GM12878 (cell line): ENCODE data around the gene AGBL3. TPM values are rescaled to one million over a fixed set of nuclear protein-coding genes. Genes with fewer than 3 reads are reported as not detected.

ENCODE experiments used
- ATAC-seq: fragments of 200-7000 bp; cut with Tn5 transposase; 3 replicates; pipeline ENCODE4 v1.9.1; 2020; ENCODE audit warnings: mild to moderate bottlenecking, moderate library complexity
- BruUV-seq: library from RNA; stranded (reverse); fragments of 400-500 nt; replicated peaks from 2 replicates; lab custom pipeline; 2021; lab: Mats Ljungman, UMichigan
- CTCF ChIA-PET: fragments of 300-600 bp; sonication (Branson Sonifier 250); formaldehyde crosslinking; extraction: SDS; loops from one replicate; lab custom pipeline; 2021; ENCODE audit warnings: inconsistent platforms; lab: Yijun Ruan, JAX
- POLR2A ChIA-PET: fragments of 350-600 bp; formaldehyde crosslinking; extraction: SDS; loops from one replicate; lab custom pipeline; 2021; ENCODE audit warnings: inconsistent platforms; lab: Charles Lee
- RAD21 ChIA-PET: fragments of 300-600 bp; sonication (Branson Sonifier 250); formaldehyde crosslinking; loops from one replicate; lab custom pipeline; 2023; ENCODE audit warnings: antibody characterized with exemption; ENCODE audit not compliant: unreplicated experiment; lab: Charles Lee
- SMC1A ChIA-PET: fragments of 300-600 bp; sonication (Branson Sonifier 250); formaldehyde crosslinking; loops from one replicate; lab custom pipeline; 2023; ENCODE audit not compliant: unreplicated experiment, uncharacterized antibody; lab: Charles Lee
- DNase-seq: peaks from one replicate; pipeline ENCODE4 v3.0.0-alpha.2; 2011; ENCODE audit warnings: low read depth, low spot score
- FAIRE-seq: peaks from 3 replicates; lab custom pipeline; 2011; peaks lifted over from hg19 to GRCh38; lab: Jason Lieb, UNC
- H2AFZ ChIP-seq: 2 replicates; pipeline ENCODE4 v1.6.0; 2011; ENCODE audit warnings: low read depth, low read length, control low read depth; ENCODE audit not compliant: control insufficient read depth
- H3K27ac ChIP-seq: 2 replicates; pipeline ENCODE4 v1.5.1; 2011; ENCODE audit warnings: control low read depth; ENCODE audit not compliant: control insufficient read depth, insufficient read depth
- H3K27me3 ChIP-seq, 2 experiments: replicated peaks in 1 of 2; 2 replicates each; pipeline versions ENCODE4 v1.6.0 to v1.6.1; 2011; ENCODE audit warnings: low read length in 1 of 2; ENCODE audit not compliant: control insufficient read depth in 2 of 2, insufficient read depth in 2 of 2
- H3K36me3 ChIP-seq, 2 experiments: 2 replicates each; pipeline ENCODE4 v1.5.1; 2011; ENCODE audit warnings: low read length in 1 of 2; ENCODE audit not compliant: control insufficient read depth in 2 of 2, insufficient read depth in 2 of 2
- H3K4me1 ChIP-seq: 2 replicates; pipeline ENCODE4 v1.6.1; 2011; ENCODE audit warnings: mild to moderate bottlenecking, low read length, moderate library complexity, mixed read lengths; ENCODE audit not compliant: control insufficient read depth, insufficient read depth
- H3K4me2 ChIP-seq: 2 replicates; pipeline ENCODE4 v1.6.0; 2011; ENCODE audit warnings: control low read depth; ENCODE audit not compliant: control insufficient read depth, insufficient read depth
- H3K4me3 ChIP-seq: fragments of 200-600 bp; sonication (generic); 2 replicates; pipeline ENCODE4 v1.5.1; 2016
- H3K79me2 ChIP-seq: 2 replicates; pipeline ENCODE4 v1.6.0; 2011; ENCODE audit warnings: low read length; ENCODE audit not compliant: control insufficient read depth, insufficient read depth
- H3K9ac ChIP-seq: 2 replicates; pipeline ENCODE4 v1.8.0; 2011; ENCODE audit warnings: low read length, control low read depth, mixed read lengths; ENCODE audit not compliant: control insufficient read depth, insufficient read depth
- H3K9me3 ChIP-seq: replicated peaks from 3 replicates; pipeline ENCODE4 v1.5.1; 2011; ENCODE audit warnings: mild to moderate bottlenecking, low read length; ENCODE audit not compliant: control insufficient read depth, insufficient read depth
- H4K20me1 ChIP-seq: 2 replicates; pipeline ENCODE4 v1.6.0; 2011; ENCODE audit not compliant: control insufficient read depth, insufficient read depth
- ASH2L ChIP-seq: fragments of 300-600, 200-600 bp; sonication (generic); IDR thresholded peaks from 2 replicates; pipeline ENCODE4 v1.6.1; 2017; ENCODE audit warnings: low read depth, mild to moderate bottlenecking, borderline replicate concordance
- CHD2 ChIP-seq: IDR thresholded peaks from 2 replicates; pipeline ENCODE4 v1.6.1; 2011; ENCODE audit warnings: low read depth, low read length, improper control_type of control experiment, borderline replicate concordance
- FOXM1 ChIP-seq: IDR thresholded peaks from 2 replicates; pipeline ENCODE4 v1.6.1; 2012; ENCODE audit warnings: low read depth, mild to moderate bottlenecking, inconsistent platforms, low read length, moderate library complexity
- KLF5 ChIP-seq: fragments of 450-650 bp; IDR thresholded peaks from 2 replicates; pipeline ENCODE4 v1.6.1; 2014; ENCODE audit warnings: mild to moderate bottlenecking; ENCODE audit not compliant: partially characterized antibody
- MTA3 ChIP-seq: IDR thresholded peaks from 2 replicates; pipeline ENCODE4 v1.6.1; 2012; ENCODE audit warnings: low read length, inconsistent platforms, borderline replicate concordance
- POLR2A ChIP-seq: IDR thresholded peaks from 2 replicates; pipeline ENCODE4 v1.6.1; 2011; ENCODE audit warnings: low read depth, mild to moderate bottlenecking, low read length
- TCF3 ChIP-seq: IDR thresholded peaks from 2 replicates; pipeline ENCODE4 v1.6.1; 2012; ENCODE audit warnings: low read depth, mild to moderate bottlenecking, low read length, borderline replicate concordance; ENCODE audit not compliant: insufficient read depth
- WGBS: methylation state at CpG from one replicate; pipeline ENCODE4 v1.1.6; 2016; ENCODE audit warnings: low lambda C conversion rate; ENCODE audit not compliant: insufficient replicate concordance, insufficient coverage; ENCODE audit errors: missing lambda C conversion rate; 5-methylcytosine and 5-hydroxymethylcytosine counted together
- in situ Hi-C: fragments of 300-500 bp; cut with MboI; formaldehyde crosslinking; loops from 9 replicates; pipeline ENCODE4 v1.14.3; 2018; ENCODE audit warnings: mixed read lengths
- intact Hi-C: fragments of 100-400 bp; cut with micrococcal nuclease; formaldehyde crosslinking; loops from one replicate; pipeline ENCODE4 v1.14.2; 2022; ENCODE audit not compliant: unreplicated experiment
- polyA plus RNA-seq, 11 experiments: library from polyadenylated mRNA; depleted of rRNA in 4 of 11; unstranded in 6 of 11; stranded (reverse) in 5 of 11; fragments of >200 nt; fragmentation: Nextera tagmentation in 4 of 11; fragmentation: Illumina TruSeq in 1 of 11; extraction: Ambion mirVana in 4 of 11; extraction: Trizol in 1 of 11; gene quantifications; 1 replicate in 1 of 11; 2 replicates in 10 of 11; pipeline versions ENCODE4 v1.2.1 to v1.2.3, GENCODE V29; 2011 to 2016; ENCODE audit warnings: inconsistent platforms in 2 of 11, missing spikeins in 2 of 11, low read depth in 1 of 11
- total RNA-seq, 4 experiments: library from RNA; depleted of rRNA in 3 of 4; stranded (reverse); fragments of >200 nt in 3 of 4; fragmentation: Illumina TruSeq in 1 of 4; extraction: Trizol in 1 of 4; gene quantifications; 2 replicates each; pipeline versions ENCODE4 v1.2.1 to v1.2.3, GENCODE V29; 2013 to 2021
- TF ChIP-seq, protein P1 (sequence below): fragments of 450-650 bp; IDR thresholded peaks from 2 replicates; pipeline ENCODE4 v1.6.1; 2017; ENCODE audit warnings: low read depth, mild to moderate bottlenecking, moderate library complexity
- TF ChIP-seq, protein P2 (sequence below): fragments of 450-650 bp; IDR thresholded peaks from 2 replicates; pipeline ENCODE4 v1.6.1; 2017; ENCODE audit warnings: mild to moderate bottlenecking, moderate library complexity

AGBL3 gene
- total and polyA plus RNA-seq, 10 of the 15 experiments (the other 5 are each of a cell fraction or from before 2014, with no cell fraction given) = 0.82 to 12.4 (median 3.7) TPM

DNA sequence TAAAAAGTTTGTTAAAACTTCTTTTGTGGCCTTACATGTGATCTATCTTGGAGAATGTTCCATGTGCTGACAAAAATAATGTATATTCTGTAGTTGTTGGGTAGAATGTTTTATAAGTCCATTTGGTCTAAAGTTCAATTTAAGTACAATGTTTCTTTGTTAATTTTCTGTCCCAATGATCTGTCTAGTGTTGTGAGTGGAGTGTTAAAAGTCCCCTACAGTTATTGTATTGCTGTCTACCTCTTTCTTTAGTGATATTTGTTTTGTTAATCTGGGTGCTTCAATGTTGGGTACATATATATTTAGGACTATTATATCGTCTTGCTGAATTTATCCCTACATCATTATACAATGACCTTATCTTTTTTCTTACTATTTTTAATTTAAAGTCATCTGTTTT, 168.4 kb downstream of the AGBL3 start:
- H3K36me3 ChIP-seq = peaks cover 4 to 7% of the 10 kb centered on the region in 2 experiments; a peak in 2 of 4 replicates
- H4K20me1 ChIP-seq = no peaks in the 10 kb centered on the region
- H3K9ac ChIP-seq = no peak overlapping the region
- H3K27ac ChIP-seq = no peak overlapping the region
- H2AFZ ChIP-seq = no peak overlapping the region
- ChIA-PET POLR2A (no interaction called here), RAD21 (no interaction called here), CTCF (no interaction called here), SMC1A (interaction anchor here (1.0 to 1.3 kb wide), 2 partner anchors 14 to 162 kb away, joined by 5 to 6 read pairs; no protein-coding TSS in a partner anchor)
- DNase-seq (no peak), FAIRE-seq (no peak), ATAC-seq (no peak)
- no peak overlapping the region for H3K4me3 ChIP-seq
- H3K4me2 ChIP-seq = no peak overlapping the region
- in situ Hi-C loops = no loop called here
- BruUV-seq = no TSS peak
- no peaks in the 10 kb centered on the region for H3K27me3 ChIP-seq
- WGBS = 100% methylated on average over 1 of the region's 1 CpG
- peaks cover 47% of the 10 kb centered on the region for H3K79me2 ChIP-seq
- H3K4me1 ChIP-seq = peaks cover 30% of the 10 kb centered on the region
- intact Hi-C loops = no loop called here
- TF ChIP-seq FOXM1 (no peak), CHD2 (no peak), POLR2A (no peak), MTA3 (no peak), KLF5 (no peak), ASH2L (no peak), TCF3 (no peak)
- TF ChIP-seq, protein P1, sequence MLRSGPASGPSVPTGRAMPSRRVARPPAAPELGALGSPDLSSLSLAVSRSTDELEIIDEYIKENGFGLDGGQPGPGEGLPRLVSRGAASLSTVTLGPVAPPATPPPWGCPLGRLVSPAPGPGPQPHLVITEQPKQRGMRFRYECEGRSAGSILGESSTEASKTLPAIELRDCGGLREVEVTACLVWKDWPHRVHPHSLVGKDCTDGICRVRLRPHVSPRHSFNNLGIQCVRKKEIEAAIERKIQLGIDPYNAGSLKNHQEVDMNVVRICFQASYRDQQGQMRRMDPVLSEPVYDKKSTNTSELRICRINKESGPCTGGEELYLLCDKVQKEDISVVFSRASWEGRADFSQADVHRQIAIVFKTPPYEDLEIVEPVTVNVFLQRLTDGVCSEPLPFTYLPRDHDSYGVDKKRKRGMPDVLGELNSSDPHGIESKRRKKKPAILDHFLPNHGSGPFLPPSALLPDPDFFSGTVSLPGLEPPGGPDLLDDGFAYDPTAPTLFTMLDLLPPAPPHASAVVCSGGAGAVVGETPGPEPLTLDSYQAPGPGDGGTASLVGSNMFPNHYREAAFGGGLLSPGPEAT = no peak
- TF ChIP-seq, protein P2, sequence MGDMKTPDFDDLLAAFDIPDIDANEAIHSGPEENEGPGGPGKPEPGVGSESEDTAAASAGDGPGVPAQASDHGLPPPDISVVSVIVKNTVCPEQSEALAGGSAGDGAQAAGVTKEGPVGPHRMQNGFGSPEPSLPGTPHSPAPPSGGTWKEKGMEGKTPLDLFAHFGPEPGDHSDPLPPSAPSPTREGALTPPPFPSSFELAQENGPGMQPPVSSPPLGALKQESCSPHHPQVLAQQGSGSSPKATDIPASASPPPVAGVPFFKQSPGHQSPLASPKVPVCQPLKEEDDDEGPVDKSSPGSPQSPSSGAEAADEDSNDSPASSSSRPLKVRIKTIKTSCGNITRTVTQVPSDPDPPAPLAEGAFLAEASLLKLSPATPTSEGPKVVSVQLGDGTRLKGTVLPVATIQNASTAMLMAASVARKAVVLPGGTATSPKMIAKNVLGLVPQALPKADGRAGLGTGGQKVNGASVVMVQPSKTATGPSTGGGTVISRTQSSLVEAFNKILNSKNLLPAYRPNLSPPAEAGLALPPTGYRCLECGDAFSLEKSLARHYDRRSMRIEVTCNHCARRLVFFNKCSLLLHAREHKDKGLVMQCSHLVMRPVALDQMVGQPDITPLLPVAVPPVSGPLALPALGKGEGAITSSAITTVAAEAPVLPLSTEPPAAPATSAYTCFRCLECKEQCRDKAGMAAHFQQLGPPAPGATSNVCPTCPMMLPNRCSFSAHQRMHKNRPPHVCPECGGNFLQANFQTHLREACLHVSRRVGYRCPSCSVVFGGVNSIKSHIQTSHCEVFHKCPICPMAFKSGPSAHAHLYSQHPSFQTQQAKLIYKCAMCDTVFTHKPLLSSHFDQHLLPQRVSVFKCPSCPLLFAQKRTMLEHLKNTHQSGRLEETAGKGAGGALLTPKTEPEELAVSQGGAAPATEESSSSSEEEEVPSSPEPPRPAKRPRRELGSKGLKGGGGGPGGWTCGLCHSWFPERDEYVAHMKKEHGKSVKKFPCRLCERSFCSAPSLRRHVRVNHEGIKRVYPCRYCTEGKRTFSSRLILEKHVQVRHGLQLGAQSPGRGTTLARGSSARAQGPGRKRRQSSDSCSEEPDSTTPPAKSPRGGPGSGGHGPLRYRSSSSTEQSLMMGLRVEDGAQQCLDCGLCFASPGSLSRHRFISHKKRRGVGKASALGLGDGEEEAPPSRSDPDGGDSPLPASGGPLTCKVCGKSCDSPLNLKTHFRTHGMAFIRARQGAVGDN = no peak
- H3K9me3 ChIP-seq = peaks cover 29% of the 10 kb centered on the region
